Body of pancreas (tissue), 4 donors: Measurements from ENCODE around the gene OR2T2.
"Not testable (repeated sequence)": the region's sequence is repeated elsewhere in the genome, so short reads cannot be mapped to it uniquely, and the experiment has no call there.

Experiments
- POLR2A ChIP-seq, 3 donors: fragments of 450-650 bp; IDR thresholded peaks; one replicate each; pipeline ENCODE4 v1.6.1; 2016; ENCODE audit warnings: antibody characterized with exemption in 3 of 3, mild to moderate bottlenecking in 2 of 3
- TF ChIP-seq, protein P1 (sequence below), 7 experiments: fragments of 450-650 bp in 4 of 7; fragments of 200-600 bp in 3 of 7; sonication (generic) in 3 of 7; IDR thresholded peaks; one replicate each; pipeline ENCODE4 v1.5.1; 2016 to 2019; ENCODE audit warnings: antibody characterized with exemption in 7 of 7

DNA sequence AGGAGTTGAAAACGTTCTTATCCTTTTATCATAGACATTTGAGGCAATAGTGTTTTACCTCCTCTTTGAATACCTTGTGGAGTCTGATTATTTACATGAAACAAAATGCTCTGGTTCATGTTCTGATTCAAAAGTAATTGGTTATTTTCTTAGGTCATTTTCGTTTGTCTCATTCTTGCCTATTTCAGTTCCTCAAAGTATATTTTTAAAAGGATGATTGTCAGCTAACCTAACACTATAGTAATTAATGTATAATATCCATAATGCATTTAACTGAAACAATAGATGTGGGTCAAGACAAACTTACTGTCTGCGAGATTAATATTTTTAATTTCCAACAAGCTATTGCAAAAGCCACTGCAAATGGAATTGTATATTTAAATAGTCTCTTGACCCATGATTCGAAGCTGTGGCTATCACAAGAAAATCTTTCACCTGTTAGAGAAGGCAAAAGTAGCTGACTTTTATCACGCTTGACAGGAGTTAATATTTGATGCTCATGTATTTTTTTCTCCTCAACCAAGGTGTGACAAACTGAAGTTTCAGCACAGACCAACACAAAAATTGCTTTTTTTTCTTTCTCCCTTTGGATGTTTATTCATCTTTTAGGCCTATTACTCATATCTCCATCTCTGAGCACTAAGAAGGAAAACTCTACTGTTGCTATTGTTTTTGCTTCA is 5.2 kb downstream of the OR2T2 start:
- TF ChIP-seq, protein P1, sequence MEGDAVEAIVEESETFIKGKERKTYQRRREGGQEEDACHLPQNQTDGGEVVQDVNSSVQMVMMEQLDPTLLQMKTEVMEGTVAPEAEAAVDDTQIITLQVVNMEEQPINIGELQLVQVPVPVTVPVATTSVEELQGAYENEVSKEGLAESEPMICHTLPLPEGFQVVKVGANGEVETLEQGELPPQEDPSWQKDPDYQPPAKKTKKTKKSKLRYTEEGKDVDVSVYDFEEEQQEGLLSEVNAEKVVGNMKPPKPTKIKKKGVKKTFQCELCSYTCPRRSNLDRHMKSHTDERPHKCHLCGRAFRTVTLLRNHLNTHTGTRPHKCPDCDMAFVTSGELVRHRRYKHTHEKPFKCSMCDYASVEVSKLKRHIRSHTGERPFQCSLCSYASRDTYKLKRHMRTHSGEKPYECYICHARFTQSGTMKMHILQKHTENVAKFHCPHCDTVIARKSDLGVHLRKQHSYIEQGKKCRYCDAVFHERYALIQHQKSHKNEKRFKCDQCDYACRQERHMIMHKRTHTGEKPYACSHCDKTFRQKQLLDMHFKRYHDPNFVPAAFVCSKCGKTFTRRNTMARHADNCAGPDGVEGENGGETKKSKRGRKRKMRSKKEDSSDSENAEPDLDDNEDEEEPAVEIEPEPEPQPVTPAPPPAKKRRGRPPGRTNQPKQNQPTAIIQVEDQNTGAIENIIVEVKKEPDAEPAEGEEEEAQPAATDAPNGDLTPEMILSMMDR (IDR thresholded peaks at IDR 0.05), result not testable (repeated sequence)
- TF ChIP-seq POLR2A (IDR thresholded peaks at IDR 0.05), result not testable (repeated sequence)
